ENCODE results near the gene PMAIP1. TPM values are rescaled to one million over a fixed set of nuclear protein-coding genes. Genes with fewer than 3 reads are reported as not detected.

The PMAIP1 gene
- total and polyA plus RNA-seq, 2 of the 8 experiments (the other 6 are each of a cell fraction or from before 2014, with no cell fraction given), result 51.7 to 84.1 TPM

- no peak for FAIRE-seq
- no peak overlapping the region for H3K4me2 ChIP-seq (ENCODE audit: insufficient read depth in 1 of 2, low read depth in 2 of 2, low read length in 2 of 2)
These were observed 51.8 kb downstream of the PMAIP1 start for GRCh38 chr18:59951591-59951990.

More at GRCh38 chr18:59951591-59951990, 51.8 kb downstream of the PMAIP1 start:
- H2BK120ac ChIP-seq (replicated peaks; ENCODE audit: low read depth, low read length), result no peak overlapping the region
- H3K56ac ChIP-seq (replicated peaks; ENCODE audit: insufficient read length, low read depth, low read length), result no peak overlapping the region
- POLR2A ChIA-PET (ENCODE audit: partially characterized antibody), result no interaction called here
- CTCF ChIA-PET (ENCODE audit: partially characterized antibody), result no interaction called here
- H4K91ac ChIP-seq (replicated peaks; ENCODE audit: insufficient read length, low read length), result no peak overlapping the region
- H2BK12ac ChIP-seq (ENCODE audit: low read depth, low read length), result no peak overlapping the region
- H3K9ac ChIP-seq (replicated peaks in 1 of 4; ENCODE audit: extremely low read depth in 1 of 4, low read depth in 3 of 4, low read length in 3 of 4), result no peak overlapping the region
- no peak overlapping the region for H3K18ac ChIP-seq (ENCODE audit: extremely low read depth, low read length)
- H2BK15ac ChIP-seq (ENCODE audit: low read length), result no peak overlapping the region
- no peak overlapping the region for H3K23ac ChIP-seq (ENCODE audit: insufficient read length)
- H3K36me3 ChIP-seq (ENCODE audit: control insufficient read depth in 2 of 4, insufficient read depth in 4 of 4, low read length in 3 of 4), result no peaks in the 10 kb centered on the region
- no peak overlapping the region for H3K27ac ChIP-seq (ENCODE audit: low read depth, low read length)
- no peak overlapping the region for H4K5ac ChIP-seq (ENCODE audit: insufficient read length, low read depth, low read length)
- no peak overlapping the region for H3K14ac ChIP-seq (ENCODE audit: insufficient read length)
- H4K8ac ChIP-seq (ENCODE audit: extremely low read depth, insufficient read depth, low read length), result no peak overlapping the region
- H3K4me1 ChIP-seq (replicated peaks in 1 of 4; ENCODE audit: control insufficient read depth in 3 of 4, insufficient read depth in 4 of 4, low read length in 3 of 4), result no peaks in the 10 kb centered on the region
- no peaks in the 10 kb centered on the region for H4K20me1 ChIP-seq (replicated peaks in 1 of 2; ENCODE audit: control insufficient read depth in 1 of 2, insufficient read depth in 2 of 2, low read length in 2 of 2)
- no peaks in the 10 kb centered on the region for H3K23me2 ChIP-seq (ENCODE audit: low read depth, low read length)
- no peak for TF ChIP-seq RNF2 (IDR thresholded peaks at IDR 0.05; ENCODE audit: borderline replicate concordance, low read depth, low read length, missing control alignments, poor library complexity, severe bottlenecking)
- no peak for TF ChIP-seq SP4 (IDR thresholded peaks at IDR 0.05; ENCODE audit: low read length)
- TF ChIP-seq BCL11A (IDR thresholded peaks at IDR 0.05; ENCODE audit: low read depth in 2 of 2, low read length in 2 of 2), result no peak
- TF ChIP-seq KDM5A (IDR thresholded peaks at IDR 0.05; ENCODE audit: low read length), result no peak
- TF ChIP-seq TAF1 (IDR thresholded peaks at IDR 0.05; ENCODE audit: low read depth, low read length), result no peak
- no peak for TF ChIP-seq NRF1 (IDR thresholded peaks at IDR 0.05; ENCODE audit: low read depth, low read length)
- TF ChIP-seq GTF2F1 (IDR thresholded peaks at IDR 0.05; ENCODE audit: borderline replicate concordance, low read depth, low read length), result no peak
- no peak for TF ChIP-seq SIX5 (IDR thresholded peaks at IDR 0.05; ENCODE audit: low read depth, low read length)
- no peak for TF ChIP-seq USF2 (IDR thresholded peaks at IDR 0.05; ENCODE audit: low read length)
- no peak for TF ChIP-seq RAD21 (IDR thresholded peaks at IDR 0.05 in 1 of 2, conservative IDR thresholded peaks at IDR 0.05 in 1 of 2; ENCODE audit: low read depth in 2 of 2, low read length in 2 of 2)
- TF ChIP-seq KDM4A (IDR thresholded peaks at IDR 0.05; ENCODE audit: low read depth, low read length, severe bottlenecking), result no peak
- TF ChIP-seq ASH2L (IDR thresholded peaks at IDR 0.05; ENCODE audit: low read length), result no peak
- no peak for TF ChIP-seq TEAD4 (IDR thresholded peaks at IDR 0.05; ENCODE audit: low read depth, low read length)
- H2AFZ ChIP-seq (ENCODE audit: low read length), result no peak overlapping the region
- no peak overlapping the region for H2AK5ac ChIP-seq (ENCODE audit: low read depth, low read length)
- no peaks in the 10 kb centered on the region for H3K79me2 ChIP-seq (ENCODE audit: control insufficient read depth in 1 of 2, insufficient read depth in 2 of 2, low read length in 2 of 2)
- no peaks in the 10 kb centered on the region for H3K27me3 ChIP-seq (replicated peaks in 1 of 4; ENCODE audit: control insufficient read depth in 3 of 4, extremely low read depth in 1 of 4, insufficient read depth in 3 of 4, low read length in 3 of 4)
- no peak for DNase-seq (ENCODE audit: low read depth in 1 of 2, low spot score in 2 of 2)
- no peaks in the 10 kb centered on the region for H3K9me3 ChIP-seq (ENCODE audit: insufficient read depth in 2 of 2, low read depth in 1 of 2, low read length in 1 of 2)
- 81% methylated on average over 4 of the region's 4 CpGs; no CpG with 5 or more reads in 1 of the 2 experiments for WGBS, 2 experiments (ENCODE audit: extremely low coverage in 1 of 2, insufficient coverage in 1 of 2, insufficient read length in 1 of 2, insufficient replicate concordance in 2 of 2, low coverage in 1 of 2, low lambda C conversion rate in 2 of 2, missing lambda C conversion rate in 1 of 2)
- H2BK5ac ChIP-seq (ENCODE audit: low read depth, low read length), result no peak overlapping the region
- no peak overlapping the region for H2BK20ac ChIP-seq (ENCODE audit: low read length)
- H3K79me1 ChIP-seq (ENCODE audit: low read depth, low read length), result no peaks in the 10 kb centered on the region
- no peak overlapping the region for H3K4ac ChIP-seq (replicated peaks; ENCODE audit: insufficient read length, low read depth, low read length)
- H3K4me3 ChIP-seq (ENCODE audit: extremely low read depth in 1 of 4, insufficient read depth in 2 of 4, low read depth in 3 of 4, low read length in 4 of 4), result no peak overlapping the region
